IPS-18c (cell line): Measurements from ENCODE around the gene CPLX3.

Experiments used
- H3K4me3 ChIP-seq: 2 replicates; pipeline ENCODE4 v1.7.0; 2013; ENCODE audit warnings: low read depth, mild to moderate bottlenecking, low read length, moderate library complexity; ENCODE audit not compliant: insufficient read depth
- H3K9me3 ChIP-seq: one replicate; pipeline ENCODE4 v1.6.1; 2013; ENCODE audit warnings: mild to moderate bottlenecking, low read length, moderate library complexity; ENCODE audit not compliant: control insufficient read depth, insufficient read depth

CPLX3 gene

GRCh38 chr15:74798388-74799254 is 27.8 kb upstream of the CPLX3 start:
- Histone ChIP-seq H3K9me3 (no peaks in the 10 kb centered on the region), H3K4me3 (no peak overlapping the region)

DNA sequence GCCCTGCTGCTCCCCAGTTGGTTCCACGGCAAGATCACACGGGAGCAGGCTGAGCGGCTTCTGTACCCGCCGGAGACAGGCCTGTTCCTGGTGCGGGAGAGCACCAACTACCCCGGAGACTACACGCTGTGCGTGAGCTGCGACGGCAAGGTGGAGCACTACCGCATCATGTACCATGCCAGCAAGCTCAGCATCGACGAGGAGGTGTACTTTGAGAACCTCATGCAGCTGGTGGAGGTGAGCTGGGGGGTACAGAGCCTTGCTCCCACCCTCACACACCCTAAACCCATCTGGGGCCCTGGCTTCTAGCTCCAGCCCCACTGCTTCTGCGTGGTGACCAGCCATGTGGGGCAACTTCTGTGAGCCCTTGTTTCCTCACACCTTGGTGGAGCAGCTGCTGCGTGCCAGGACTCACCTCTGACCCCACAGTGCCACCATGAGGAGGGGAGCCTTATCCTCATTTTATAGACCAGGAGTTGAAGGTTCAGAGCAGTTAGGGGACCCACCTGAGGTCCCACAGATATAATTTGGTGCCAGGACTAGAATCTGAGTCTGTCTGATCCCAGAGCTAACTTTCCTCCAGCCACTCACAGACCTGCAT is 27.1 kb upstream of the CPLX3 start:
- Histone ChIP-seq H3K9me3 (no peaks in the 10 kb centered on the region), H3K4me3 (no peak overlapping the region)

DNA sequence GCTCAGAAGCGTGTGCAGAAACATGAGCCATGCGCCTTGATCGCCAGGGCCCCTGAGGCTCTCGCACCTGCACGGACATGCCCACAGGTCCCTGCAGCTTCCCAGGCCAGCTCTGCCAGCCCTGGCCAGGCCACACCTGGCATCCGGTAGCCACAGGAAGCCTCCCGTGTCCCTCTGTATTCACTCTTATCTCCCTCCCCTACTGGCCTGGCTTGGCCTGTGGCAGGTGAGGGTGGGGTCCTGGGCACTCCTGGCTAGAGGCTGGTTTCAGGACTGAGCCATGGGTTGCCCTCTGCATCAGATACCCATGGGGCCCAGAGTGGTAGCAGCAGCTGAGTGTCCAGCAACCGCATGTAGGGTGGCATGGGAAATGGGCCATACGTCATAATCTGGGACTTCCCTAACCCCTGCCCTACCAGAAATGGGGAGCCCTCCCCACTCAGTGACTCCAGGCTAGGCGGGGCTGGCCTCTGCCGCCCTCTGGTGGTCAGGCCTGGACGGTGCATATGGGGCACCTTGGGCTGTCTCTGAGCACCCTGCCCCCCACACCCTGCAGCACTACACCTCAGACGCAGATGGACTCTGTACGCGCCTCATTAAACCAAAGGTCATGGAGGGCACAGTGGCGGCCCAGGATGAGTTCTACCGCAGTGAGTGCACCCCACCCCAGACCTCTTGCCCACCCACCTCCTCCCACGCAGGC is 26.4 kb upstream of the CPLX3 start:
- H3K4me3 ChIP-seq, result no peak overlapping the region
- H3K9me3 ChIP-seq, result no peaks in the 10 kb centered on the region

- no peaks in the 10 kb centered on the region for H3K9me3 ChIP-seq
- no peak overlapping the region for H3K4me3 ChIP-seq
Observed at GRCh38 chr15:74800559-74801094, 25.8 kb upstream of the CPLX3 start.

DNA sequence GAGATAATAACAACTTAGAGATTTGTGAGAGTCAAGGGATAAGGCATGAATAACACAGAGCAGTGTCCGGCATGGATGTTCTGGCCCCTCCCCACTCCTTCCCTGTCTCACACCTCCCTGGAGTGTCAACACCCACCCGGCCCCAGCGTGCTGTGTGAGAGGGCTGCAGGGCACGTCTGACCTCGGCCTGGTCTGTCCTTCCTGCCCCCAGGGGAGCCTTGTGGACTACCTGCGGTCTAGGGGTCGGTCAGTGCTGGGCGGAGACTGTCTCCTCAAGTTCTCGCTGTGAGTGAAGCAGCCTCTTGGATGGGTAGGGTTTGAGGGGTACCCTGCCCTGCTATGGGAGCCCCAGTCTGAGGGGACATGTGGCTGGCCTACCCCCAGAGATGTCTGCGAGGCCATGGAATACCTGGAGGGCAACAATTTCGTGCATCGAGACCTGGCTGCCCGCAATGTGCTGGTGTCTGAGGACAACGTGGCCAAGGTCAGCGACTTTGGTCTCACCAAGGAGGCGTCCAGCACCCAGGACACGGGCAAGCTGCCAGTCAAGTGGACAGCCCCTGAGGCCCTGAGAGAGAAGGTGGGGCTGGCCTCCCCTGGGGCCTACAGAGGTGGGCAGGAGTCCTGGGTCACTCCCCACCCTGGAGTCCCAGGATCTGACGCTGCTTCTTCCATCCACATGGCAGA is 25.0 kb upstream of the CPLX3 start:
- Histone ChIP-seq H3K9me3 (peaks cover 2% of the 10 kb centered on the region), H3K4me3 (no peak overlapping the region)

GRCh38 chr15:74802290-74802689 is 24.1 kb upstream of the CPLX3 start:
- Histone ChIP-seq H3K9me3 (peaks cover 2% of the 10 kb centered on the region), H3K4me3 (no peak overlapping the region)

GRCh38 chr15:74802862-74803447 is 23.5 kb upstream of the CPLX3 start:
- peaks cover 2% of the 10 kb centered on the region for H3K9me3 ChIP-seq
- H3K4me3 ChIP-seq, result no peak overlapping the region

- Histone ChIP-seq H3K9me3 (peaks cover 2% of the 10 kb centered on the region), H3K4me3 (no peak overlapping the region)
Observed at GRCh38 chr15:74804935-74805334, 21.5 kb upstream of the CPLX3 start.

- no peak overlapping the region for H3K4me3 ChIP-seq
Observed at GRCh38 chr15:74807282-74807681, 19.1 kb upstream of the CPLX3 start.

DNA sequence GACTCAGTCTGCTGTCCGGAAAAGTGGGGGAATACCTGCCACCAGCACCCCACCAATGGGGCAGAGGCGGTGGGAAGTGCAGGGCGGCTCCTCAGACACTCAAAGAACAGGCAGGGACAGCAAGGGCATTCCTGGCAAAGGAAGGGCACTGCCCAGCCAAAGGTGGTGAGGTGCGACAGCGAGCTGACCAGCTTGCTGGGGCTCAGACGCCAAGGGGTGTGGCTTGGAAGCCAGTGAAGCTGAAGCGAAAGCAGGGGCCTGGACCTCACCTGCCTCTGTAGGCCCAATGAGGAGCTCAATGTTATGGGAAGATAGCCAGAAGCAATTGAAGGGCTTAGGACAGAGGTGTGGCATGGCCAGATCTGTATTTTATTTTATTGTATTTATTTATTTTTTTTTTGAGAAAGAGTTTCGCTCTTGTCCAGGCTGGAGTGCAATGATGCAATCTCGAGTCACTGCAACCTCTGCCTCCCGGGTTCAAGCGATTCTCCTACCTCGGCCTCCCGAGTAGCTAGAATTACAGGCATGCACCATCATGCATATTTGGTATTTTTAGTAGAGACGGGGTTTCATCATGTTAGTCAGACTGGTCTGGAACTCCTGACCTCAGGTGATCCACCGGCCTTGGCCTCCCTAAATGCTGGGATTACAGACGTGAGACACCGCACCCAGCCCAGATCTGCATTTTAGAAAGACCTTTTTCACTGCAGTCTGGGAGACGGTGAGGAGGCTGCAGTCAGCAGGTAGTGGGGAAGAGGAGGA is 18.2 kb upstream of the CPLX3 start:
- Histone ChIP-seq H3K4me3 (no peak overlapping the region), H3K9me3 (peaks cover 2% of the 10 kb centered on the region)

More at GRCh38 chr15:74807282-74807681, 19.1 kb upstream of the CPLX3 start:
- peaks cover 2% of the 10 kb centered on the region for H3K9me3 ChIP-seq

DNA sequence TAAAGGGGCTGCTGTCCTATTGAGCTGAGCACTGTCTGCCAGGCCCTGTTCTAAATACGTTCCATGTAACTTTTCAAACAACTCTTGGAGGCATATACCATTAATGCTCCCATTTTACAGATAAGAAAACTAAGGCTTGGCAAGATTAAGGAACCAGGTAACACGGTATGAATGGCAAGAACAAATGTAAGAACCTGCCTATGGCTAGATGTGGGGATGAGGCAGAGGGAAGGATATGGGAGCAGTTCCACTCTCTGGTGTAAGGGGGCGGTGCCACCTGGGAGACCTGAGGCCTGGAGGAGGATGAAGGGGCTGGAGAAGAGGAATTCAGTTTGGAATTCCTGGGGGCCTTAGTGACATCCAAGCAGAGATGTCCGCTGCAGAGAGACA is 17.6 kb upstream of the CPLX3 start:
- peaks cover 2% of the 10 kb centered on the region for H3K9me3 ChIP-seq
- H3K4me3 ChIP-seq, result no peak overlapping the region

DNA sequence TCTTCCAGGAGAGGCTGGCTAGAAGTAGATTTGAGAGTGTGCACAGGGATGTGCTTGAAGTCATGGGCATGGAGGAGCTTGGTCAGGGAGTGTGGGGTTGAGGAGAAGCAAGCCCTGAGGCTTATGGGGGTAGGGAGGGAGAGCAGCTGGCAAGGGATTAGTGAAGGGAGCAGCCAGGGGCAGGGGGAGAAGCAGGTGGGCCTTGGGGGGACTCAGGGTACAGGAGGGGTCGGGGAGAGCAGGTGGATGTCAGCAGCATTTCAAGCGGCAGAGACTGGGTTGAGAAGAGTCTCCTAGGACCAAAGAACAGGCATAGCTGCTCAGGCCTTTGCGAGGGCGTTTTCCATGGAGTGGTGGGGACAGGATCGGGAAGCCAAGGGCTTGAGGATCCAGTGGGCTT is 17.2 kb upstream of the CPLX3 start:
- peaks cover 2% of the 10 kb centered on the region for H3K9me3 ChIP-seq
- no peak overlapping the region for H3K4me3 ChIP-seq

- Histone ChIP-seq H3K4me3 (no peak overlapping the region), H3K9me3 (peaks cover 2% of the 10 kb centered on the region)
Observed at GRCh38 chr15:74809956-74810355, 16.5 kb upstream of the CPLX3 start.

GRCh38 chr15:74812533-74812932 is 13.9 kb upstream of the CPLX3 start, which contains the start of gene LMAN1L:
LMAN1L (plus strand) TSS chr15:74812835; CDS start chr15:74812855, 20 bp downstream.
- H3K4me3 ChIP-seq, result no peak within 1 kb of the TSS
- H3K9me3 ChIP-seq, result no peaks in the 10 kb centered on the region

GRCh38 chr15:74815121-74815934 is 11.1 kb upstream of the CPLX3 start:
- Histone ChIP-seq H3K4me3 (no peak overlapping the region), H3K9me3 (peaks cover 2% of the 10 kb centered on the region)
